ENCODE measurements around the gene ISM1.

DNA sequence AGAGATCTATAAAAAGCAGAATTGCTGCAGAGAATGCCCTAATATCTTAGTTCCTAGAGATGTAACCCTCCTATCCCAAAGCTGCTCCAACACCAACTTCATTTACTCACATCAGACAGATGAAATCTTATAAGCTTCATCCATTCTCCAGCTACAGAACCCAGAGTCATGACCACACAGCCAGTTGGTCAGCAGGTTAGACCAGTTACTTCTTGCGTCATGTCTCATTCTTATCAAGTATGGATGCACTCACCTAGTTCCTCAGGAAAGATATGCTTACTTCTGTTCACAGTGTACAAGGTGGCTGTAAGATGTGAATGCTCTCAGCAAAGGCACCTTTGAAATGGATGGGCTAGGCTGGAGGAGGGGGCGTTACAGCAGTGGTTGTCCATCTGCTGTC is 47.9 kb upstream of the ISM1 start:
- TF ChIP-seq, protein P1, sequence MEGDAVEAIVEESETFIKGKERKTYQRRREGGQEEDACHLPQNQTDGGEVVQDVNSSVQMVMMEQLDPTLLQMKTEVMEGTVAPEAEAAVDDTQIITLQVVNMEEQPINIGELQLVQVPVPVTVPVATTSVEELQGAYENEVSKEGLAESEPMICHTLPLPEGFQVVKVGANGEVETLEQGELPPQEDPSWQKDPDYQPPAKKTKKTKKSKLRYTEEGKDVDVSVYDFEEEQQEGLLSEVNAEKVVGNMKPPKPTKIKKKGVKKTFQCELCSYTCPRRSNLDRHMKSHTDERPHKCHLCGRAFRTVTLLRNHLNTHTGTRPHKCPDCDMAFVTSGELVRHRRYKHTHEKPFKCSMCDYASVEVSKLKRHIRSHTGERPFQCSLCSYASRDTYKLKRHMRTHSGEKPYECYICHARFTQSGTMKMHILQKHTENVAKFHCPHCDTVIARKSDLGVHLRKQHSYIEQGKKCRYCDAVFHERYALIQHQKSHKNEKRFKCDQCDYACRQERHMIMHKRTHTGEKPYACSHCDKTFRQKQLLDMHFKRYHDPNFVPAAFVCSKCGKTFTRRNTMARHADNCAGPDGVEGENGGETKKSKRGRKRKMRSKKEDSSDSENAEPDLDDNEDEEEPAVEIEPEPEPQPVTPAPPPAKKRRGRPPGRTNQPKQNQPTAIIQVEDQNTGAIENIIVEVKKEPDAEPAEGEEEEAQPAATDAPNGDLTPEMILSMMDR (IDR thresholded peaks at IDR 0.05): no peak
- TF ChIP-seq POLR2A (IDR thresholded peaks at IDR 0.05; ENCODE audit: low read depth): no peak

Data from esophagus muscularis mucosa (tissue), 3 donors.